Skeletal muscle tissue (tissue), 4 donors: ENCODE results near the gene NECAB2. TPM values are rescaled to one million over a fixed set of nuclear protein-coding genes. Genes with fewer than 3 reads are reported as not detected.

ENCODE experiments used
- H3K27ac ChIP-seq: one replicate; pipeline ENCODE4 v1.7.0; 2013; ENCODE audit warnings: mild to moderate bottlenecking, low read depth, low read length, inconsistent platforms
- H3K27me3 ChIP-seq, 3 donors: one replicate each; pipeline ENCODE4 v1.7.0; 2013; ENCODE audit warnings: low read length in 3 of 3; ENCODE audit not compliant: control insufficient read depth in 3 of 3, insufficient read depth in 3 of 3
- H3K36me3 ChIP-seq, 3 donors: one replicate each; pipeline ENCODE4 v1.7.0; 2013; ENCODE audit warnings: low read length in 3 of 3; ENCODE audit not compliant: control insufficient read depth in 3 of 3, insufficient read depth in 3 of 3
- H3K4me1 ChIP-seq, 3 donors: one replicate each; pipeline ENCODE4 v1.7.0; 2013; ENCODE audit warnings: low read length in 3 of 3, mild to moderate bottlenecking in 3 of 3; ENCODE audit not compliant: control insufficient read depth in 3 of 3, insufficient read depth in 3 of 3
- H3K4me3 ChIP-seq, 3 donors: one replicate each; pipeline ENCODE4 v1.7.0; 2013; ENCODE audit warnings: low read length in 3 of 3
- H3K9ac ChIP-seq, 3 donors: one replicate each; pipeline ENCODE4 v1.7.0; 2013; ENCODE audit warnings: low read length in 3 of 3, mild to moderate bottlenecking in 3 of 3, moderate library complexity in 2 of 3, low read depth in 1 of 3
- H3K9me3 ChIP-seq, 3 donors: one replicate each; pipeline ENCODE4 v1.7.0; 2013; ENCODE audit warnings: low read length in 3 of 3; ENCODE audit not compliant: control insufficient read depth in 3 of 3
- total RNA-seq: library from RNA; depleted of rRNA; stranded (reverse); fragments of >200 nt; gene quantifications from one replicate; pipeline ENCODE4 v1.2.3, GENCODE V29; 2014
- donor health status: Osteomylitis.

The NECAB2 gene
- total RNA-seq, 1 donor from 2014 or later, result not detected

DNA sequence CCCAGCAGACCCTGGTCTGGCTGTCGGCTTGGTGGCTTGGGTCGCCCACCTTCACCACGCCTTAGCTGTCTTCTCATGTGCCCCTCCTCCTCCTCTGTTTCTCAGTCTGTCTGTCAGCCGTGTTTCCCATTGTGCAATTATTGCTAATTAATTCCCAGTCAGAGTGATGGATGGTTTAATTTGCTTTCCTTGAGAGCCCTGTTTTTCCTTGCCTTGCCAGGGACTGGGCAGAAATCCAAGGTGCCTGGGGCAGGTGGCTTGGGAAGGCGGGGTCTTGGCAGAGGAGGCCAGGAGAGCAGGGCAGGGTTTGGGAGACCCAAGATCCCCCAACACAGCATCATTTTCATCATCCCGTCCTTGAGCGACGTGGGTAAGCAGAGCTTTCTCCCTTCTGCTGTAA, 21.3 kb downstream of the NECAB2 start:
- H3K27me3 ChIP-seq, result peaks cover 6 to 7% (median 7%) of the 10 kb centered on the region in 3 donors
- no peaks in the 10 kb centered on the region for H3K36me3 ChIP-seq
- H3K27ac ChIP-seq, result no peak overlapping the region
- peaks cover 8 to 15% (median 10%) of the 10 kb centered on the region in 3 donors for H3K4me1 ChIP-seq
- no peaks in the 10 kb centered on the region for H3K9me3 ChIP-seq
- no peak overlapping the region for H3K4me3 ChIP-seq
- H3K9ac ChIP-seq, result no peak overlapping the region

- peaks cover 8 to 15% (median 10%) of the 10 kb centered on the region in 3 donors for H3K4me1 ChIP-seq
- peaks cover 6 to 7% (median 7%) of the 10 kb centered on the region in 3 donors for H3K27me3 ChIP-seq
- H3K9ac ChIP-seq, result no peak overlapping the region
- no peaks in the 10 kb centered on the region for H3K9me3 ChIP-seq
- H3K4me3 ChIP-seq, result no peak overlapping the region
- H3K36me3 ChIP-seq, result no peaks in the 10 kb centered on the region
- H3K27ac ChIP-seq, result no peak overlapping the region
These were observed 22.4 kb downstream of the NECAB2 start for GRCh38 chr16:83990492-83990891.

GRCh38 chr16:83992624-83993023, 24.6 kb downstream of the NECAB2 start:
- Histone ChIP-seq H3K27ac (no peak overlapping the region), H3K4me3 (no peak overlapping the region)

GRCh38 chr16:83994087-83994486, 26.0 kb downstream of the NECAB2 start:
- peaks cover 8 to 15% (median 10%) of the 10 kb centered on the region in 3 donors for H3K4me1 ChIP-seq

More at GRCh38 chr16:83992624-83993023, 24.6 kb downstream of the NECAB2 start:
- no peak overlapping the region for H3K9ac ChIP-seq
- H3K9me3 ChIP-seq, result no peaks in the 10 kb centered on the region
- no peaks in the 10 kb centered on the region for H3K36me3 ChIP-seq
- peaks cover 8 to 15% (median 10%) of the 10 kb centered on the region in 3 donors for H3K4me1 ChIP-seq
- H3K27me3 ChIP-seq, result peaks cover 12 to 21% (median 18%) of the 10 kb centered on the region in 3 donors

GRCh38 chr16:83994703-83995102, 26.7 kb downstream of the NECAB2 start:
- Histone ChIP-seq H3K27me3 (peaks cover 18 to 35% (median 22%) of the 10 kb centered on the region in 3 donors), H3K27ac (no peak overlapping the region), H3K36me3 (no peaks in the 10 kb centered on the region), H3K4me3 (no peak overlapping the region), H3K4me1 (peaks cover 8 to 15% (median 10%) of the 10 kb centered on the region in 3 donors), H3K9me3 (no peaks in the 10 kb centered on the region), H3K9ac (no peak overlapping the region)

More at GRCh38 chr16:83994087-83994486, 26.0 kb downstream of the NECAB2 start:
- H3K9ac ChIP-seq, result no peak overlapping the region
- no peaks in the 10 kb centered on the region for H3K9me3 ChIP-seq
- no peaks in the 10 kb centered on the region for H3K36me3 ChIP-seq
- H3K4me3 ChIP-seq, result no peak overlapping the region
- peaks cover 18 to 31% (median 27%) of the 10 kb centered on the region in 3 donors for H3K27me3 ChIP-seq
- no peak overlapping the region for H3K27ac ChIP-seq

- H3K9ac ChIP-seq, result no peak overlapping the region
- H3K36me3 ChIP-seq, result no peaks in the 10 kb centered on the region
- no peak overlapping the region for H3K4me3 ChIP-seq
- peaks cover 11 to 33% (median 22%) of the 10 kb centered on the region in 3 donors for H3K27me3 ChIP-seq
- H3K27ac ChIP-seq, result no peak overlapping the region
- no peaks in the 10 kb centered on the region for H3K9me3 ChIP-seq
- peaks cover 8 to 15% (median 10%) of the 10 kb centered on the region in 3 donors for H3K4me1 ChIP-seq
These were observed 27.7 kb downstream of the NECAB2 start for GRCh38 chr16:83995754-83996153.

GRCh38 chr16:83996481-83997252, 28.6 kb downstream of the NECAB2 start:
- no peak overlapping the region for H3K9ac ChIP-seq
- H3K9me3 ChIP-seq, result no peaks in the 10 kb centered on the region

DNA sequence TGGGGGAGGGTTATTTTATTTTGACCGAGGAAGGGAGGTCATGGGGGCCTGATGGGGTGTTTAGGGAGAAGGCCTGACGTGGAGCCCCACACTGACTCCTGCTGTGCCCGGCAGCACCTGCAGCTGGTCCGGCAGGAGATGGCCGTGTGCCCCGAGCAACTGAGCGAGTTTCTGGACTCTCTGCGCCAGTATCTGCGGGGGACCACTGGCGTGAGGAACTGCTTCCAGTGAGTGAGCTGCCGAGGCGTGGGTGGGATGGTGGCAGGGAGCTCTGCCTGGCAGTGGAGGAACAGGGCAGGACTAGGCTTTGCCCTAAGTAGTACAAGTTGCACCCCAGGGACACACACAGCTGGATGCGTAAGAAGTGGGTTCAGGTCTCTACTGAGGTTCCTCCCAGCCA, 30.0 kb downstream of the NECAB2 start:
- no peak overlapping the region for H3K9ac ChIP-seq
- no peaks in the 10 kb centered on the region for H3K9me3 ChIP-seq
- peaks cover 1 to 6% (median 3%) of the 10 kb centered on the region in 3 donors for H3K4me1 ChIP-seq
- no peak overlapping the region for H3K4me3 ChIP-seq
- peaks cover 11 to 38% (median 31%) of the 10 kb centered on the region in 3 donors for H3K27me3 ChIP-seq
- H3K27ac ChIP-seq, result no peak overlapping the region
- no peaks in the 10 kb centered on the region for H3K36me3 ChIP-seq

More at GRCh38 chr16:83996481-83997252, 28.6 kb downstream of the NECAB2 start:
- Histone ChIP-seq H3K27me3 (peaks cover 11 to 38% (median 26%) of the 10 kb centered on the region in 3 donors), H3K27ac (no peak overlapping the region), H3K36me3 (no peaks in the 10 kb centered on the region), H3K4me3 (no peak overlapping the region), H3K4me1 (peaks cover 8 to 15% (median 10%) of the 10 kb centered on the region in 3 donors)

GRCh38 chr16:84000989-84001642, 33.1 kb downstream of the NECAB2 start:
- no peak overlapping the region for H3K27ac ChIP-seq
- H3K9ac ChIP-seq, result no peak overlapping the region
- H3K4me3 ChIP-seq, result no peak overlapping the region
- no peaks in the 10 kb centered on the region for H3K9me3 ChIP-seq
- H3K4me1 ChIP-seq, result no peaks in the 10 kb centered on the region
- no peaks in the 10 kb centered on the region for H3K36me3 ChIP-seq
- peaks cover 11 to 37% (median 28%) of the 10 kb centered on the region in 3 donors for H3K27me3 ChIP-seq

DNA sequence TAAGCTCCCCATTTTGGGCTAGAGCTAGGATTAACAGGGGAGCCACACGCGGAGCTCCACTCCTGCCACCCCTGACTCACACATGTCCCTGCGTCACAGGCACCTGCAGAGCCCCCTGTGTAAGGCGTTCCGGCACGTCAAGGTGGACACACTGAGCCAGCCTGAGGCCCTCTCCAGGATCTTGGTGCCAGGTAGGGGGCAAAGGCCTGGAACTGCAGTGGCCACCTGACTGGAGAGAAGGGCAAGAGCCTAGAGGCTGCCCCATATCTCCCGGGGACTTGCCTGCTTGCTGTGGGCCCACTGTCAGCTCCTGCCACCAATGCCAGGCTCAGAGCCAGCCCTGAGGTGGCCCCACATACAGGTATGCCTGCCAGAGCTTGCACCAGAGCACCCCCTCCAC, 33.7 kb downstream of the NECAB2 start:
- no peak overlapping the region for H3K27ac ChIP-seq
- H3K36me3 ChIP-seq, result no peaks in the 10 kb centered on the region
- no peaks in the 10 kb centered on the region for H3K4me1 ChIP-seq
- H3K9ac ChIP-seq, result no peak overlapping the region
- H3K4me3 ChIP-seq, result no peak overlapping the region
- peaks cover 6 to 31% (median 26%) of the 10 kb centered on the region in 3 donors for H3K27me3 ChIP-seq
- H3K9me3 ChIP-seq, result no peaks in the 10 kb centered on the region
